GM23248 (cell line): ENCODE results near the gene ADK.

ENCODE experiments used
- EZH2 ChIP-seq: fragments of 200-600 bp; sonication (generic); IDR thresholded peaks from 2 replicates; pipeline ENCODE4 v1.6.1; 2018; ENCODE audit warnings: antibody characterized with exemption, mild to moderate bottlenecking; ENCODE audit not compliant: insufficient read depth, poor library complexity, severe bottlenecking
- EZH2phosphoT487 ChIP-seq: fragments of 200-600 bp; sonication (generic); IDR thresholded peaks from 2 replicates; pipeline ENCODE4 v1.6.1; 2018; ENCODE audit warnings: antibody characterized with exemption, moderate library complexity, mild to moderate bottlenecking, low read depth; ENCODE audit not compliant: insufficient read depth

GRCh38 chr10:74120911-74121310 lies 30.1 kb upstream of the ADK start:
- no peak for TF ChIP-seq EZH2
- TF ChIP-seq EZH2phosphoT487: no peak
